Ecto neural progenitor cell (in vitro differentiated cells): ENCODE results near the gene FMN1.
A peak's percentile ranks its signal among the peaks of the same experiment; 100 is the strongest.

ENCODE experiments used
- DNase-seq: peaks from one replicate; pipeline ENCODE4 v3.0.0-alpha.2; 2018; ENCODE audit warnings: low spot score

Gene FMN1

DNA sequence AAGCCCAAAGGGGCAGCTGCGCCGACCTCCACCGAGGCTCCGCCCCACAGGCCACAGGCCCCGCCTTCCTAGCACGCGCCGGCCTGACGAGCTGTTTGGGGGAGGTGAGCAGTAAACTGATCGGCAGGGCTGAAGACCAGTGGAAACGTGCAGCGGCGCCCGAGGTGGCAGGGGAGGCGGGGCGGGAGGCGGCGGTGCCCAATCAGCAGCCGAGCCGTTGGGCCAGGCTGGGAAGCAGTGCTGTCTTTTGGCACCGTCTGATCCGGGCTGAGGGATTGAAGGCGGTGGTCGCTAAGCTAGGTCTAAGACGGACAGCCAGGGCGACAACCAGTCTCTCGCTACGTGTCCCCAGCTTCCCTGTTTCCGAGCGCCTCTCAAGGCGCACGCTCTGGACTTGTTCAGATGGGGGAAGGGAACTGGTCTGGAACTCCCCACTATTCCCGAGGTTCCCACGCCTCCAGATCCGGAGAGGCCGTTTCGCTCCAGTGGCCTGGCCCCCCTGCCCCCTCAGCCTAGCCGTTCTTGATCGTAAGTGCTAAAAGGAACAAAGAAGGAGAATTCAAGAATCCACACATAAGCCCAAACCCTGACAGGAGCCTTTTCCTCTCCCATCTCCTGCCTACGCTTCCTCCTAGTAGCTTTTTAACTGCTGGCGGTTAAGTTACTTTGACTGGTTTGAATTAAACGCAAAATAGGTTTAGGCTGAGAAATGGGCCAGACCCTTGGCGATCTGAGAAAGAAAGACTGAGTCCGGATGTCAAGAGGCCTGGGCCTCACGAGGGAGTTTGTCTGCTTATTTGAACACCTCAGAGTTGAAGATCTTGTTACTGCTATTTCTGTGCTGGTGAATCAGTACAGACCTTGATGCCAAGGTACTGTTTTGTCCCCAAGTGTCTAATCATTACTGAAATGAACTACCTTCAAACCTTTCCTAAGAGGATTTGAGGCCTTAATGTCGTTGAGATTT lies at the start of gene FMN1:
Gene FMN1 (minus strand): TSS at position 11 of the 967 bp plus-strand sequence. CDS start 39,800 bp downstream, outside the sequence.
- DNase-seq: peak; percentile 98

- DNase-seq: no peak
These were observed 49.4 kb upstream of the FMN1 start for GRCh38 chr15:33243869-33244268.

GRCh38 chr15:33243393-33243792 lies 48.9 kb upstream of the FMN1 start:
- DNase-seq: no peak

GRCh38 chr15:33242669-33243191 lies 48.2 kb upstream of the FMN1 start:
- DNase-seq: no peak

- DNase-seq: no peak
These were observed 47.7 kb upstream of the FMN1 start for GRCh38 chr15:33242165-33242564.

DNA sequence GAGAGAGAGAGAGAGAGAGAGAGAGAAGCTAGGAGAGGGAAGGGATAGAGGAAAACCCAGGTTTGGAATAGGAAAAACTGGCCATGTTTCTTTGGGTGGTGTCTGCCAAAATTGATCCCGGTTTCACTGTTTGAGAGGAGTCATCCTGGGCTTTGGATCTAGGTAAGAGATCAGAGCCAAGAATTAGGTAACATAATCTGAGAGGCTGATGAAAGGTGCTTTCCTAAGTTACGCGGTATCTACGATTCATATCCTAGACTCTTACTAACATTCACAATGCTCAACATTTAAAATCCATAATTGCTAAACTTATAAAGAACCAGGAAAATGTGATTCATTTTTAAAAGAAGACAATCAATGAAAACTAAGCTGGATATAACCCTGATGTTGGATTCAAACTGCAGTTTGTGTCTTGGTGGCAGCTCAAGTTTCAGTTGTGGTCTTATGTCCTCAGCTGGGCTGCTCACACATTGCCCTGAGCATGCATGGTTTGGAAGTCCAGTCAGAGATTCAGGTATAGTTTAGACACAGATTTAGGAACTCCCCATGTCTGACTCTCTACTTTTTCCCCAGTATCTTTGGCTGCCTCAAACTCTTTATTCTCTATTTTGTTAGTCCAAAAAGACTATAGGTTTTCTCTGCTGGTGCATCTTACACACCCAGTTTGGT lies 42.5 kb upstream of the FMN1 start:
- no peak for DNase-seq

GRCh38 chr15:33234020-33234461 lies 39.5 kb upstream of the FMN1 start:
- no peak for DNase-seq

GRCh38 chr15:33226559-33227181 lies 32.2 kb upstream of the FMN1 start:
- DNase-seq: no peak

- no peak for DNase-seq
These were observed 23.6 kb upstream of the FMN1 start for GRCh38 chr15:33218071-33218491.

- DNase-seq: no peak
These were observed 21.7 kb upstream of the FMN1 start for GRCh38 chr15:33215941-33216872.

- no peak for DNase-seq
These were observed 16.8 kb upstream of the FMN1 start for GRCh38 chr15:33211176-33211808.

DNA sequence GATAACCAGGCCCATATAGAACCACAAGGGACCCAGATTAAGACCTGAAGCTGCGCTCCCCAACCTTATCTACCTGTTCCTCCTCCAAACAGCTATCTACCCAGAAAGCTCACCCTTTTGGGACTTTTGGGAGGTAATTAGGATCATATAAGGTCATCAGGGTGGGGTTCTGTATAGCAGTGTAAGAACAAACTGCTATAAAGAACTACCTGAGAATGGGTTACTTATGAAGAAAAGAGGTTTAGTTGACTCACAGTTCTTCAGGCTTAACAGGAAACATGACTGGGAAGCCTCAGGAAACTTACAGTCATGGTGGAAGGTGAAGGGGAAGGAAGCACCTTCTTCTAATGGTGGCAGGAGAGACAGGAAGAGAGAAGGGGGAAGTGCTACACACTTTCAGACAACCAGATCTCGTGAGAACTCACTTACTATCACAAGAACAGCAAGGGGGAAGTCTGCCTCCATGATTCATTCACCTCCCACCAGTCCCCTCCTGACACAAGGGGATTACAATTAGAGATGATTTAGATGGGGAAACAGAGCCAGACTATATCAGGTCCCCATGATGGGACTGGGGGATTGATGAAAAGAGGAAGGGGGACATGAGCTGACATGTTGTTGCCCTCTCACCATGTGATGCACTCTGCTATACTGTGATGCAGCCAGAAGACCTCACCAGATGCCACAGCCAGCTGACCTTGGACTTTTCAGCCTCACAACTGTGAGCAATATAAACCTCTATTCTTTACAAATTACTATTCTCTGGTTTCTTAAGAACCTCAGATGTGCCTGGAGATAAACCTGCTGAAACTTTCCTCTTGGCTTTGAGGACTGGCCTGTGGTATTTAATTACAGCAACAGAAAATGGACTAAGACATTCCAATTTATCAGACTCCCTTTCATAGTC lies 15.3 kb upstream of the FMN1 start:
- DNase-seq: no peak

GRCh38 chr15:33207646-33208045 lies 13.1 kb upstream of the FMN1 start:
- DNase-seq: no peak

DNA sequence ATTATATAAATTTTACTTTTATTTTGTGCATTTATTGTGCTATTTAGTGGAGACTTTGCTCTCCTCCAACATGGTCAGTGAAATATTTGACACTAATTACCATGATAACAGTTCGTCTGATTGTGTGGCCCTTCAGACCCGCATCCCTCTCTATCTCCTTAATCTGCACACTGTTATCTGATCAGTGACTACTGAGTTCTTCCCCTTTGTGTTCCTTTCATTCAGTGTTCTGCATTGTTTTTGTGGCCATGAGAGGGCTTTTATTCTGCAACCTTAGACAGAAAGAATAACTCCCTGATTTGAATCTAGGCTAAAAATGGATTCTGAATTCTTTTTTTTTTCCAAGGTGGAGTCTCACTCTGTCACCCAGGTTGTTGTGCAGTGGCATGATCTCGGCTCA lies 11.9 kb upstream of the FMN1 start:
- DNase-seq: no peak

DNA sequence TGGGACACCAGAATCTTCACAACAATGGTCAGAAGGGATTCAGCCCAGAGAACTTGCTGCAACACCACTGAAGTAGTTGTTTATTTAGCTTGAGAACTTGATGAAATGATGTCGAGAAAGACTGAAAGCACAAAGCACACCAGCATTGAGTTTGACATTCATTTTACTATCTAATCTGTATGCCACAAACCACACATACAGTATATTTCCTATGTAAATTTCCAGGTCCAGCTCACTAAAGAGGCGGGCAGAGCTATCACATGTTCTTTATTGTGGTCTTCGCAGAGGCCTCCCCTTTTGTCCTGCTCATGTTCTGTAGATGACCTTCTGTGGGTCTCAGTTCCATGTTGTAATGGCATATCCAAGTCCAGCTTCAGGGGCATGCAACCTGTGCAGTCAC lies 10.4 kb upstream of the FMN1 start:
- no peak for DNase-seq

DNA sequence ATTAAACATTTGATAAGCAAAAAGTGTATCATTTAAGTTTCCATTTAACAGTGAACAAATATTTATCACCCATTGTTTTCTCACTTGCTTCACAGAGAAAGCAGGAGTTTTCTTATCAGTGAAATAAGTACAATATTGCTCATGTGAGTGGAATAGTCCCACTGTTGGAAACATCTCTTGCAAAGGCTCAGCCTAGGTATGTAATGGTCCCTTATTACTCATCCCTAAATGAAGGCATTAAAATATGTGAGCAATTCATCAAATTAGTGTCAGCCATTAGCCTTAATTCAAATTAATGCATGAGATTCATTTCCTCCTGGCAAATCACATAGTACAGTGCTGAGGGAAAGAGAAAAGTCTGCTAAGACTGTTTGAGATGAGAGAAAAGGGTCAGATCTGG lies 9.6 kb upstream of the FMN1 start:
- DNase-seq: no peak

DNA sequence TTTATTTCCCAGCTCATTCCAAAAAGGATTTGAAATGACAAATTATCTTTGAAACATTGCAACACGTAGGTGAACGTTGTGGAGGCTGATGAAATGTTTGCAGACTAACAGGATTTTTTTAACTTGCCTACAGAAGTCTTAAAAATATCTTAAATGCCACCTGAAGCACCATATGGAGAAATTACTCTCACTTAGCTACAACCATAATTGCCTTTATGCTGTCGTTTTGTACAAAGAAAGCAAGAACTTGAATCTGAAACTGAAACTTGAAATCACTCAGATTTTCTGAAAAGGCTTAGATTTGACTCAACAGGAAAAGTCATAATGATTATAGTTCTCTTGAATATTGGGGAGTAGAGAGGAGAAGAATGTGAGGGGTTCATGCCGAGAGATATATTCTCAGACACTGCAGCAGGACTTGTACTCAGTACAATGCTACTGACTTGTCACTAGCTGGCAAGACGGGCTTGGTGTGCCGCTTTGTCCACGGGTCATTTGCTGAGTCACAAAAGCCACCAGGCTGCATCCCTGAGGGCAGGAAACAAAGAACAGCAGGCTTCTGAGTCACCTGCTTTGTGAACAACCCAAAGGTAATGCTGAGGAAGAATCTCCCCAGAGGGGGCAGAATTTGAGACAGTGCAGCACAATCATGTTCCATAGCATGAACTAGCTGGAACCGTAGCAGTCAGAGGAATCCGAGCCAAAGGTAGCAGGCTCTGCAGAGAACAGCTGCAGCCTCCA lies 7.1 kb upstream of the FMN1 start:
- peak; percentile 76 for DNase-seq

- DNase-seq: no peak
These were observed 6.4 kb upstream of the FMN1 start for GRCh38 chr15:33200903-33201302.

- no peak for DNase-seq
These were observed 5.9 kb upstream of the FMN1 start for GRCh38 chr15:33200444-33200843.
